C4-2B (cell line): ENCODE results near the gene ZNF467.

Experiments used
- ZFX ChIP-seq: fragments of 450-650 bp; IDR thresholded peaks from 2 replicates; pipeline ENCODE4 v1.6.1; 2017
- TF ChIP-seq, protein P1 (sequence below): fragments of 450-650 bp; conservative IDR thresholded peaks from 2 replicates; pipeline ENCODE4 v1.5.1; 2017; ENCODE audit warnings: mild to moderate bottlenecking

DNA sequence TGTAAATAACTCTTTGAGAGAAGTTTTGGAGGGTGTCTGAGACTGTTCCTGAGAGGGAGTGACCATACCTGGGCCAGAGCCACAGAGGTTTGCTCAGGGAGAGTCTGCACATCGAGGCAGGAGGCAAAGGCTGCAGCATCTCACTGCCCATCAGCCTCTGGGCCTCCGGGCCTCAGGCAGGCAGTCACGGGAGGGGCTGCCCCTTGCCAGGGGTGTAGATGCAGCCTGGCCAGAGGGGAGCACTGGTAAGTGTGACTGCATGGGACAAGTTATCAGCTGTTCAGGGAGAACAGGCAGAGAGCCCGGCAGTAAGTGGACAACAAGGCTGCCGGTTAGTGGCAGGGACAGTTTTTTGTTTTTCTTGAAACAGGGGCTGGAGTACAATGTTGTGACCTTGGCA lies 55.9 kb downstream of the ZNF467 start:
- TF ChIP-seq, protein P1, sequence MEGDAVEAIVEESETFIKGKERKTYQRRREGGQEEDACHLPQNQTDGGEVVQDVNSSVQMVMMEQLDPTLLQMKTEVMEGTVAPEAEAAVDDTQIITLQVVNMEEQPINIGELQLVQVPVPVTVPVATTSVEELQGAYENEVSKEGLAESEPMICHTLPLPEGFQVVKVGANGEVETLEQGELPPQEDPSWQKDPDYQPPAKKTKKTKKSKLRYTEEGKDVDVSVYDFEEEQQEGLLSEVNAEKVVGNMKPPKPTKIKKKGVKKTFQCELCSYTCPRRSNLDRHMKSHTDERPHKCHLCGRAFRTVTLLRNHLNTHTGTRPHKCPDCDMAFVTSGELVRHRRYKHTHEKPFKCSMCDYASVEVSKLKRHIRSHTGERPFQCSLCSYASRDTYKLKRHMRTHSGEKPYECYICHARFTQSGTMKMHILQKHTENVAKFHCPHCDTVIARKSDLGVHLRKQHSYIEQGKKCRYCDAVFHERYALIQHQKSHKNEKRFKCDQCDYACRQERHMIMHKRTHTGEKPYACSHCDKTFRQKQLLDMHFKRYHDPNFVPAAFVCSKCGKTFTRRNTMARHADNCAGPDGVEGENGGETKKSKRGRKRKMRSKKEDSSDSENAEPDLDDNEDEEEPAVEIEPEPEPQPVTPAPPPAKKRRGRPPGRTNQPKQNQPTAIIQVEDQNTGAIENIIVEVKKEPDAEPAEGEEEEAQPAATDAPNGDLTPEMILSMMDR, result no peak
- TF ChIP-seq ZFX, result no peak
